ENCODE measurements around the gene EPM2A. TPM values are rescaled to one million over a fixed set of nuclear protein-coding genes. Genes with fewer than 3 reads are reported as not detected.

Gene EPM2A
- total RNA-seq, 1 donor from 2014 or later = 12.8 TPM

DNA sequence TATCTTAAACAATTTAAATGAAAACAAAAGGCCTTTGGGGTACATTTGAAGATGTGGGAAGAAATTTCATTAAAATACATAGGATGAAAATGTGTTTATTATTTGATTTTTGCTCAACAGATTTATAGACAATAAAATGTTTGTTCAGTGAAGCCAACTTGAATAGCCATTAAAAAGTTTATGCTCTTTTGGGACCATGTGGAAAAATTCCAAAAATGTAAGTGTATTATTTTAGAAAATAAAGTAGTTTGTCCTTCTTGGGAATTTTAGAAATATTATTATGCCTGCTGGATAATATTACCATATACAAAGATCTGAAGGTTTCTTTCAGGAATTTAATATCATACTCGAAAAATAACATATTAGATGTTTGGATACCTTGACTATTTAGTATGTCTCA is 131.3 kb downstream of the EPM2A start:
- no peak for DNase-seq (ENCODE audit: low spot score)

DNA sequence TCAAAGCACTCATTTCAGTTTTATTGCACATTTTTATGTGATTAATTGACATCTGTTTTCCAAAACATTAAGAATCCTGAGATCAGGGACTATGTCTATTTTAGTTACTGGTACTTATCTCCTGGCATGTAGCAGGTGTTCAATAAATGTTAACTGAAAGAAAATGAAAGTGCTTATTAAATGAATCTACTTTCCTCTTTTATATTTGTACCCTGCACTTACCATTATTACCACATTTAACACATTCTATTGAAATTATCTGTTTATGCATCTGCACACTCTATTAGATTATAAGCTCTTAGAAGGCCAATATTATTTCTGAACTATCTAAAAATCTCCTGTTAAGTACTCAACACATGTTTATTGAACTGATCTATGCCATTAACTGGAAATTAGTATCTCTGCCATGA is 131.9 kb downstream of the EPM2A start:
- no peak for DNase-seq (ENCODE audit: low spot score)

DNA sequence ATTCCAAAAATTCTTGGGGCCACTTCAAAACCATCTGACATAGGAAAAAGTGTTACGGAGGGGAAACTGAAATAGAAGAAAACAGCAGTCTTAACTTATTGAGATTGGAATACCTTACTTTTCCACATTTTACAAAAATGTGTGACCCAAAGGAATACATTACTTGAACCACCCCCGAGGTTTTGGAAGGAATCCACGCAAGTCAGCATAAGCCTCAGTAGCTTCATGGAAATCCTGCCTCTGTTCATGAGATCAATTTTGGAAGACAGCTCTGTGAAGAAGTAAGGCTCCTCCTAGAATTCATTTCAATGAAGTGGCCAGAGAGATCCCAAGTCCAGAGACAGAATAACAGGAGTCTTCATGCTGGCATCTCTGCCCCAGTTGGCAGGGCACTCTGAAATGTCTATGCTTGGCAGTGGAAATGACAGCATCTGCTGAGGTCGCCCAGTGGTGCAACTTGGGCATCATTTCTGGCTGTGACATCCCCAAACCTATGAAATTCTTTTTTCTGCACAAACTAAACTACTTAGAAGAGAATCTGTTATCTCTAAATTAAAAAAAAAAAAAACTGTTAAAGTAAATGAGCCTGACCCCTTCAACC is 132.5 kb downstream of the EPM2A start:
- DNase-seq (ENCODE audit: low spot score) = no peak

DNA sequence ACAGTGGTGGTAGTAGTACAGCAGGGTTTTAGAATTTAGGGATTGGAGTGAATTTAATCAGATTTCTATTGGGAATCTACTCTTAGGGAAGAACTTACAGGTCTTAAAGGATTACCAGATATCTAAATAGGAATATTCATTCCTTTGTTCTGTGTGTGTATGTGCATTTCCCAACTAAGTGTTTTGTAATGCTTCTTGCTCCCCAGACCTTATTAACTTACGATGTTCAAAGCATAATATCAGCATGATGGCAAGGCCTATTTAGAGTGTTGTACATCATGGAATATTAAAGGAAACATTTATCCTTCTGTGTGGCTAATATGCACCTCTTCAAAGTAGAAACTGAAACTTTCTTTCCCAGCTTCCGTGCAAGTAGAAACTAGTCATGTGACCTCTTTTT is 133.9 kb downstream of the EPM2A start:
- no peak for DNase-seq (ENCODE audit: low spot score)

DNA sequence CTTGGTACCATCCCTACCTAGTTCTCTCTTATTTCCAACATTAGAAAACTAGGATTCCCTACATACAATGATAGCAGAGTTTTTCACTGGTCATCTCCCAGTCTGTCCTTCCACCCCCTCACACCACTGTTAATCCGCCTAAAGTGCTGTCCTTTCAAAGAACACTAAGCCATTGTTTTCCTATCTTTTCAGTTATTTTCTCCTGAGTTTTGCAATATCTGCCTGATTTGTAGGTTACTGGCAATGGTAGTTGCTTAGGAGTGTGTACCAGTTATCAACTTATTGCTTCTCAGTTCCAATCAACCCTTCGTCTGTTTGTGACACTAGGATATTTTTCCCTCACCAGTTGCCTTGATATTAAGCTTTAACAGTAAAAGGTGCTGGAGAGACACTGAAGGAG is 135.0 kb downstream of the EPM2A start:
- DNase-seq (ENCODE audit: low spot score) = no peak

DNA sequence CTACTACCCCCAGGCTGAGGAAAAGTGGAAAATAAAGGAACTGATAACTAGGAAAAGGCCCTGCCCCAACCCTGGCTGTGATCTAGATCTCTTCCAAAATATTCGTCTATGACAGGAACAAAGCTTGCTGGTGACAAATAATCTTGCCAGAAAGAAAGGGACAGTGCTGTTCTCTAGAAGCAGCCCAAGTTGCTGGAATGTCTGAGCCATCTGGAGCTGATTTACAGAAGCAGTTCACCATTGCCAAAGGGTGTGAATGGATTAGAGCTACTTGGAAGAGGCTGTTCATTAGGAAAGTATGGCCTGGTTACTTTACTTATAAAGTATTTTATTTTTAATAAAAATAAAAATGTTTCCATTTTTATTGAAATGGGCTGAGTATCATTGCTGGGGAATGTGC is 146.3 kb downstream of the EPM2A start:
- no peak for DNase-seq (ENCODE audit: low spot score)

DNA sequence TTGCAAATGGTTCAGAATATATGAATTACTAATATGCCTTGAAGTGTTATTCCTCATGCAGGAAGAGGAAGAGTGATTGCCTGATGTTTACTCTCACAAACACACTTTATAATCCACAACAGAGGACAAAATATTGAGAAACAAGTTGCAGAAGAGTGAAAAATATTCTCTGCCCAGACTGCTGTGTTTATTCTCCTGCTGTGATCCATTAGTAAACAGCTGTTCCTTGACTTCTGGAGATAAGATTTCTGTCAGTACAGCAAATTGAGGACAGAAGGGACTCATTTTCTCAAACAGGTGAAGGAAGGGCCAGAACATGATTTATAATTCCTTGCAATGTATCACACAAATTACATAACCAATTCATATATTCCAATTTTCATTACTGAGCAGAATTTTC is 148.0 kb downstream of the EPM2A start:
- DNase-seq (ENCODE audit: low spot score) = no peak

DNA sequence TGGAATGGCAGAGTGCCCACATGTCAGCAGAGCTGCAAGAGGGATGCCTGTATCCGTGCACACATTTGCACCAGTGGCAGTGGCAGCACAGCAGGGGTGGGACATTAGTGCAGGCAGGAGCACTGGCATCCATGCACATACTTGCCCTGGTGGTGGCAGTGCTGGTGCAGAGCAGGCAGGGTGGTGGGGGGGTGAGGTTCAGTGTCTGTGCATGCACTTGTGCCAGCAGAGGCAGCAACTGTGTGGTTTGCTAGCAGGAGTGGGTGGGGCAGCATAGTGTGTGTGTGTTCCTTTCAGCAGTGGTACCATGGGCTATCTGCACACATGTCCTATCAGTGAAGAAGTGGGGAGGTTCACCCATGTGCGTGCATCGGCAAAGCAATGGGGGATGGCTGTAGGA is 151.6 kb downstream of the EPM2A start:
- DNase-seq (ENCODE audit: low spot score) = no peak

Other genes starting within 250 kb of the EPM2A start
- gene FBXO30, start 79.3 kb upstream of the EPM2A start, total RNA-seq = 8.1 TPM
- gene SHPRH, start 228.8 kb upstream of the EPM2A start, total RNA-seq = 19.6 TPM